GM10248 (cell line): ENCODE data around the gene MYH7.

Source experiments
- CTCF ChIA-PET: fragments of 300-600 bp; sonication (Branson Sonifier 250); formaldehyde crosslinking; extraction: SDS; loops from one replicate; lab custom pipeline; 2021; ENCODE audit warnings: antibody characterized with exemption; lab: Yijun Ruan, JAX
- POLR2A ChIA-PET: fragments of 350-650 bp; sonication (Branson Sonifier 250); formaldehyde crosslinking; extraction: SDS; loops from one replicate; lab custom pipeline; 2020; ENCODE audit warnings: antibody characterized with exemption; lab: Yijun Ruan, JAX
- DNase-seq: peaks from one replicate; pipeline ENCODE4 v3.0.0; 2012; ENCODE audit errors: extremely low spot score
- TF ChIP-seq, protein P1 (sequence below): IDR thresholded peaks from 2 replicates; pipeline ENCODE4 v1.5.1; 2012; ENCODE audit warnings: mild to moderate bottlenecking, low read depth; ENCODE audit errors: extremely low read depth, missing control alignments, control extremely low read depth

The MYH7 gene

DNA sequence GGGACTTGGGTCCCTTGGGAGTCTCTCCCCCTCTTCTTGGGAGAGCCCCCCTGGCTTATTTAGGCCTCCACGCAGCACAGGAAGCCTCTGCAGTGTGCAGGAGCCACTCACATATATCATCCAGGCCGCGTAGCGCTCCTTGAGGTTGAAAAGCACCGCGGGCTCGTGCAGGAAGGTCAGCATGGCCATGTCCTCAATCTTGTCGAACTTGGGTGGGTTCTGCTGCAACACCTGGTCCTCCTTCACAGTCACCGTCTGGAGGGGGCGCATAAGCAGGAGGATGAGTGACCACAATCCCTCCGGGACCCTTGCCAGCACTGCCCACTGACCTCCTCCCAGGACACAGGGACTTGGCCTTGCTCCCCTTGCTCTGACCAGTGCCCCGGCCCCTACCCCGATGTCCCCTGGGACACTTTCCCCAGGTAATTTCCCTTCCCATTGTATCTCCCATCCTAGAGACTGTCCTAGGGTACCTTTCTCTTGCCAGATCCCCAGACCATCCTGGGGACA, 29.9 kb downstream of the MYH7 start:
- ChIA-PET POLR2A (no interaction called here), CTCF (no interaction called here)
- DNase-seq, result no peak
- TF ChIP-seq, protein P1, sequence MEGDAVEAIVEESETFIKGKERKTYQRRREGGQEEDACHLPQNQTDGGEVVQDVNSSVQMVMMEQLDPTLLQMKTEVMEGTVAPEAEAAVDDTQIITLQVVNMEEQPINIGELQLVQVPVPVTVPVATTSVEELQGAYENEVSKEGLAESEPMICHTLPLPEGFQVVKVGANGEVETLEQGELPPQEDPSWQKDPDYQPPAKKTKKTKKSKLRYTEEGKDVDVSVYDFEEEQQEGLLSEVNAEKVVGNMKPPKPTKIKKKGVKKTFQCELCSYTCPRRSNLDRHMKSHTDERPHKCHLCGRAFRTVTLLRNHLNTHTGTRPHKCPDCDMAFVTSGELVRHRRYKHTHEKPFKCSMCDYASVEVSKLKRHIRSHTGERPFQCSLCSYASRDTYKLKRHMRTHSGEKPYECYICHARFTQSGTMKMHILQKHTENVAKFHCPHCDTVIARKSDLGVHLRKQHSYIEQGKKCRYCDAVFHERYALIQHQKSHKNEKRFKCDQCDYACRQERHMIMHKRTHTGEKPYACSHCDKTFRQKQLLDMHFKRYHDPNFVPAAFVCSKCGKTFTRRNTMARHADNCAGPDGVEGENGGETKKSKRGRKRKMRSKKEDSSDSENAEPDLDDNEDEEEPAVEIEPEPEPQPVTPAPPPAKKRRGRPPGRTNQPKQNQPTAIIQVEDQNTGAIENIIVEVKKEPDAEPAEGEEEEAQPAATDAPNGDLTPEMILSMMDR, result no peak

DNA sequence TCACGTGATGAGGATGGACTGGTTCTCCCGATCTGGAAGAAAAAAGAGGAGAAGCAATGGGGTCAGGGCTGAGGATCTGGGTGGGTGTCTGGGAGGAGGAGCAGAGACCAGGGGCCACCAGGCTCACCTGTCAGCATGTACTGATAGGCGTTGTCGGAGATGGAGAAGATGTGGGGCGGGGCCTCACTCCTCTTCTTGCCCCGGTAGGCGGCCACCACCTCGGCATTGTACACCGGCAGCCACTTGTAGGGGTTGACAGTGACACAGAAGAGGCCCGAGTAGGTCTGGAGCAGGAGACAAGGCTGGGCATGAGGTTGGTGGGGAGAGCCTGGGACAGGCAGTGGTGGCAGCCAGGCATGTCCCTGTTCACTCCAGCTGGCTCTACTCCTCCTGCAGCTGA, 30.4 kb downstream of the MYH7 start:
- TF ChIP-seq, protein P1, result no peak
- ChIA-PET CTCF (no interaction called here), POLR2A (no interaction called here)
- DNase-seq, result no peak

DNA sequence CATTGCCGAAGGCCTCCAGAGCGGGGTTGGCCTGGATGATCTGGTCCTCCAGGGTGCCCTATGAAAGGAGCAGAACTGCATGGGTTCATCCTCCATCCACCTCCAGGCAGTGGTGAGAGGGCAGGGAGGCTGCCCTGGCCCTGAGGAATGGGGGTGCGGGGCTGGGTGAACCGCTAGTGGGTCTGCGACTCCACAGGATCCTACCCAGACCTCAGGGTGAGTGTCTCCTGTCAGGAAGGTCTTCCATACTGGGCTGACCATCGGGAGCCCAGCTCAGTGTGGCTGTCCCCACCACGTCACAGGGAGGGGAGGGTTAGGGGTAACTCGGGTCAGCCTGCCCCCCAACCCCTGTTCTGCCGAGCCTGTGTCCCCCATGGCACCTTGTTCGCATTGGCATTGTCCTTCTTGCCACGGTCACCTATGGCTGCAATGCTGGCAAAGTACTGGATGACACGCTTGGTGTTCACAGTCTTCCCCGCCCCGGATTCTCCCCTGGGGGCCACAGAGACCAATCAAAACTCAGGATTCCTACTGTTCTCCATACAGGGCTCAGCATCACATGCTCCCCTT, 31.0 kb downstream of the MYH7 start:
- ChIA-PET POLR2A (no interaction called here), CTCF (no interaction called here)
- TF ChIP-seq, protein P1, result no peak
- DNase-seq, result no peak

DNA sequence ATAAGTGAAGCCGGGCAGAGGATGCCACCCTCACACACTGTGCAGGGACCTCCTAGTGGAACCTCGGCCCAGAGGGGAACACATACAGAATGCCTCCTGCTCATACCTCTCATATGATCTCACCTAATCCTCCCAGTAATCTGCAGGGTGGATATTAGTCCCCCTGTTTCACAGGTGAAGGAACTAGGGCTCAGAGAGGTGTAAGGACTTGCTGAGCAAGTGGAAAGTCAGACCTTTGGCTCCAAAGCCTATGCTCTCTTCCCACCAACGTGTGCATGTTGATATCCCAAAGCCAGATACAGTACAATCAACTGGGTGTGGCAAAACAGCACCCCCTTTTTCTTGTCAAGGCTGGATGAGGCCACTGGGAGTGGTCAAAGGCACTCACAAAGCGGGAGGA, 31.6 kb downstream of the MYH7 start:
- ChIA-PET POLR2A (no interaction called here), CTCF (no interaction called here)
- DNase-seq, result no peak
- TF ChIP-seq, protein P1, result no peak

DNA sequence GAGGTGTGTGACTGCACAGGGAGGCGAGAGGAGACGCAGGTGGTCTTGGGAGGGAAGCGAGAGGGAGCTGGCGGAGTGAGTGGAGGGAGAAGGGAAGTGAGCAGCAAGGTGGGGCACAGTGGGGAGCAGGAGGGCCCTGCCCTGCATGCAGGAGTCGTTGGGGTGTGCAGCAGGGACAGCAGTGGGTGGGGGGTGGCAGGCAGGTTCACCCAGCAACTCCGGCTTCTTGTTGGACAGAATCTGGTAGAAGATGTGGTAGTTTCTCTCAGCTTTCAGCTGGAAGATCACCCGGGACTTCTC, 32.4 kb downstream of the MYH7 start:
- ChIA-PET CTCF (interaction anchor here (1.2 to 2.4 kb wide), 2 partner anchors 13 to 23 kb away, joined by 3 to 8 read pairs; no protein-coding TSS in a partner anchor), POLR2A (no interaction called here)
- TF ChIP-seq, protein P1, result no peak
- no peak for DNase-seq

DNA sequence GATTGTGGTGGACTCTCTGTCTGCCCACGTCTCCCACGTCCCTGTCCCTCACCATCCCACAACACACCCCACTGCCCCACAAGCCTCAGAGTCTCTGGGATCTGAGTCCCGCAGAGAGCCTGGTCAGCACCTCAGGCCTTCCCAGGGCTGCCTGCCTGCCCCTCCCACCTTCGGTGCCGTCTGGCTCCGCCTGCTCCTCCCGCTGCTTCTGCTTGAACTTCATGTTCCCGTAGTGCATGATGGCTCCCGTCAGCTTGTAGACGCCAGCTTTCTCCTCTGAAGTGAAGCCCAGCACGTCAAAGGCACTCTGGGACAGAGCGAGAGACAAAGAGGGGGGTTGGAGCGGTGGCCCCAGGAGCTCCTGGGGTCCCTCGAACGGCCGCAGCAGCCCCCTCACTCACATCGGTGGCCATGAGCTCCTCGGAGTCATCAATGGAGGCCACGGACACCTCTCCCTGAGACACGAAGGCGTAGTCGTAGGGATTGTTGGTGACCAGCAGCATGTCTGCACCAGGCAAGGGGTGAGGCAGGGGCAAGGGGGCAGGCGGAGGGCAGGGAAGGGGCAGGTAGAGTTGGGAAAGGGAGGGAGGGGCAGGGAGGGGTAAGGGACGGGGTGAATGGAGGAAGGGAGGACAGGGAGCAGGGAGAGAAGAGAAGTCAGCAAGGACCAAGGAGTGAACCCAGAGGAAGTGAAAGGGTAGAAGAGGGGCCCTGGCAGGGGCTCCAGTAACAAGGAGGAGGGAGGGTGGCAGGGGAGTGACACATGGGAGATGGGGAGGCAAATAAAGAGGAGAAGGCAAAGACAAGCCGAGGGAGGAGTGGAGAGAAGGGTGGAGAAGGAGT, 32.9 kb downstream of the MYH7 start:
- TF ChIP-seq, protein P1, result no peak
- CTCF ChIA-PET, result interaction anchor here (1.2 to 2.4 kb wide), 3 partner anchors 14 to 33 kb away, joined by 3 to 8 read pairs (median 3); no protein-coding TSS in a partner anchor
- DNase-seq, result no peak
- POLR2A ChIA-PET, result no interaction called here
